Activated naive CD4-positive, alpha-beta T cell treated with anti-CD3 and anti-CD28 coated beads, Interleukin-2, amount 10 ng/mL, durations not matched to agents 7 days and 5 days (primary cell): ENCODE data around the gene EXOC4.

ENCODE experiments used
- CTCF ChIA-PET: fragments of 350-600 bp; sonication (Branson Sonifier 250); formaldehyde crosslinking; loops from one replicate; lab custom pipeline; 2021; ENCODE audit warnings: antibody characterized with exemption; lab: Charles Lee
- DNase-seq: peaks from one replicate; pipeline ENCODE4 v3.0.0-alpha.2; 2020
- H3K27ac Mint-ChIP-seq: one replicate; pipeline ENCODE4 v1.8.0; 2021; ENCODE audit warnings: mild to moderate bottlenecking, moderate library complexity, mixed read lengths
- H3K27me3 Mint-ChIP-seq: one replicate; pipeline ENCODE4 v1.8.0; 2021; ENCODE audit warnings: mild to moderate bottlenecking, mixed read lengths
- H3K36me3 Mint-ChIP-seq: one replicate; pipeline ENCODE4 v1.8.0; 2021; ENCODE audit warnings: mixed read lengths
- H3K4me1 Mint-ChIP-seq: one replicate; pipeline ENCODE4 v1.8.0; 2021; ENCODE audit warnings: mixed read lengths
- H3K4me3 Mint-ChIP-seq: one replicate; pipeline ENCODE4 v1.8.0; 2021; ENCODE audit warnings: mild to moderate bottlenecking, moderate library complexity, mixed read lengths
- H3K9me3 Mint-ChIP-seq: one replicate; pipeline ENCODE4 v1.8.0; 2021; ENCODE audit warnings: mixed read lengths

The EXOC4 gene

GRCh38 chr7:134084488-134085144 lies 831.7 kb downstream of the EXOC4 start:
- H3K9me3 Mint-ChIP-seq, result peaks cover 23% of the 10 kb centered on the region
- H3K27me3 Mint-ChIP-seq, result no peaks in the 10 kb centered on the region
- no peak for DNase-seq
- no peaks in the 10 kb centered on the region for H3K4me1 Mint-ChIP-seq
- no peaks in the 10 kb centered on the region for H3K36me3 Mint-ChIP-seq
- CTCF ChIA-PET, result no interaction called here
- H3K27ac Mint-ChIP-seq, result no peak overlapping the region
- no peak overlapping the region for H3K4me3 Mint-ChIP-seq

- no peaks in the 10 kb centered on the region for H3K36me3 Mint-ChIP-seq
- H3K9me3 Mint-ChIP-seq, result peaks cover 29% of the 10 kb centered on the region
- H3K27me3 Mint-ChIP-seq, result no peaks in the 10 kb centered on the region
- CTCF ChIA-PET, result interaction anchor here (0.7 kb wide), 1 partner anchor 56 kb away, joined by 5 read pairs; no protein-coding TSS in a partner anchor
- DNase-seq, result no peak
- H3K27ac Mint-ChIP-seq, result no peak overlapping the region
- H3K4me1 Mint-ChIP-seq, result no peaks in the 10 kb centered on the region
- H3K4me3 Mint-ChIP-seq, result no peak overlapping the region
Measured at GRCh38 chr7:134085311-134085710, 832.4 kb downstream of the EXOC4 start.

- Mint-ChIP-seq H3K27ac (no peak overlapping the region), H3K4me3 (no peak overlapping the region), H3K9me3 (peaks cover 37% of the 10 kb centered on the region), H3K4me1 (no peaks in the 10 kb centered on the region), H3K36me3 (no peaks in the 10 kb centered on the region), H3K27me3 (no peaks in the 10 kb centered on the region)
- no peak for DNase-seq
- CTCF ChIA-PET, result no interaction called here
Measured at GRCh38 chr7:134086998-134087735, 834.3 kb downstream of the EXOC4 start.

- Mint-ChIP-seq H3K36me3 (no peaks in the 10 kb centered on the region), H3K27me3 (no peaks in the 10 kb centered on the region), H3K4me1 (no peaks in the 10 kb centered on the region), H3K27ac (no peak overlapping the region), H3K4me3 (no peak overlapping the region), H3K9me3 (peaks cover 37% of the 10 kb centered on the region)
- no peak for DNase-seq
- CTCF ChIA-PET, result interaction anchor here (1.0 kb wide), 1 partner anchor 22 kb away, joined by 3 read pairs; no protein-coding TSS in a partner anchor
Measured at GRCh38 chr7:134088199-134088598, 835.3 kb downstream of the EXOC4 start.

- Mint-ChIP-seq H3K4me1 (no peaks in the 10 kb centered on the region), H3K9me3 (peaks cover 36% of the 10 kb centered on the region), H3K36me3 (no peaks in the 10 kb centered on the region), H3K27ac (no peak overlapping the region), H3K27me3 (no peaks in the 10 kb centered on the region), H3K4me3 (no peak overlapping the region)
- CTCF ChIA-PET, result no interaction called here
- DNase-seq, result no peak
Measured at GRCh38 chr7:134089446-134089845, 836.6 kb downstream of the EXOC4 start.

- CTCF ChIA-PET, result no interaction called here
- Mint-ChIP-seq H3K36me3 (no peaks in the 10 kb centered on the region), H3K9me3 (peaks cover 4% of the 10 kb centered on the region), H3K27ac (no peak overlapping the region), H3K4me3 (no peak overlapping the region), H3K27me3 (no peaks in the 10 kb centered on the region), H3K4me1 (no peaks in the 10 kb centered on the region)
- DNase-seq, result no peak
Measured at GRCh38 chr7:134098072-134098471, 845.2 kb downstream of the EXOC4 start.

- no peak for DNase-seq
- CTCF ChIA-PET, result no interaction called here
- Mint-ChIP-seq H3K36me3 (no peaks in the 10 kb centered on the region), H3K9me3 (no peaks in the 10 kb centered on the region), H3K27ac (no peak overlapping the region), H3K4me1 (no peaks in the 10 kb centered on the region), H3K4me3 (no peak overlapping the region), H3K27me3 (no peaks in the 10 kb centered on the region)
Measured at GRCh38 chr7:134101716-134102115, 848.8 kb downstream of the EXOC4 start.

GRCh38 chr7:134104166-134104565 lies 851.3 kb downstream of the EXOC4 start:
- Mint-ChIP-seq H3K27ac (no peak overlapping the region), H3K4me3 (no peak overlapping the region), H3K4me1 (no peaks in the 10 kb centered on the region), H3K36me3 (no peaks in the 10 kb centered on the region), H3K27me3 (no peaks in the 10 kb centered on the region), H3K9me3 (no peaks in the 10 kb centered on the region)
- no peak for DNase-seq
- CTCF ChIA-PET, result interaction anchor here (0.7 kb wide), 1 partner anchor 274 kb away, joined by 3 read pairs; no protein-coding TSS in a partner anchor

- H3K36me3 Mint-ChIP-seq, result no peaks in the 10 kb centered on the region
- H3K4me1 Mint-ChIP-seq, result no peaks in the 10 kb centered on the region
- no peaks in the 10 kb centered on the region for H3K9me3 Mint-ChIP-seq
- no peak overlapping the region for H3K27ac Mint-ChIP-seq
- CTCF ChIA-PET, result no interaction called here
- H3K4me3 Mint-ChIP-seq, result no peak overlapping the region
- no peaks in the 10 kb centered on the region for H3K27me3 Mint-ChIP-seq
- DNase-seq, result no peak
Measured at GRCh38 chr7:134105841-134106240, 853.0 kb downstream of the EXOC4 start.

GRCh38 chr7:134108802-134109201 lies 855.9 kb downstream of the EXOC4 start:
- Mint-ChIP-seq H3K9me3 (no peaks in the 10 kb centered on the region), H3K4me3 (no peak overlapping the region), H3K27me3 (no peaks in the 10 kb centered on the region), H3K36me3 (no peaks in the 10 kb centered on the region), H3K27ac (no peak overlapping the region), H3K4me1 (no peaks in the 10 kb centered on the region)
- DNase-seq, result no peak
- CTCF ChIA-PET, result no interaction called here

- H3K27ac Mint-ChIP-seq, result no peak overlapping the region
- H3K9me3 Mint-ChIP-seq, result no peaks in the 10 kb centered on the region
- H3K4me1 Mint-ChIP-seq, result no peaks in the 10 kb centered on the region
- no peaks in the 10 kb centered on the region for H3K36me3 Mint-ChIP-seq
- no peak overlapping the region for H3K4me3 Mint-ChIP-seq
- H3K27me3 Mint-ChIP-seq, result no peaks in the 10 kb centered on the region
- CTCF ChIA-PET, result no interaction called here
- no peak for DNase-seq
Measured at GRCh38 chr7:134113655-134114054, 860.8 kb downstream of the EXOC4 start.

GRCh38 chr7:134114992-134115391 lies 862.1 kb downstream of the EXOC4 start:
- Mint-ChIP-seq H3K9me3 (no peaks in the 10 kb centered on the region), H3K27ac (no peak overlapping the region), H3K4me1 (no peaks in the 10 kb centered on the region), H3K4me3 (no peak overlapping the region), H3K36me3 (no peaks in the 10 kb centered on the region), H3K27me3 (no peaks in the 10 kb centered on the region)
- CTCF ChIA-PET, result no interaction called here
- no peak for DNase-seq
